Stimulated activated CD8-positive, alpha-beta memory T cell treated with anti-CD3 and anti-CD28 coated beads, Interleukin-4, amount 100 ng/mL, for 48 hours (primary cell): ENCODE measurements around the gene OR52E5.
A peak's percentile ranks its signal among the peaks of the same experiment; 100 is the strongest.

ENCODE experiments used
- DNase-seq: peaks from one replicate; pipeline ENCODE4 v3.0.0-alpha.2; 2020

OR52E5 gene

DNA sequence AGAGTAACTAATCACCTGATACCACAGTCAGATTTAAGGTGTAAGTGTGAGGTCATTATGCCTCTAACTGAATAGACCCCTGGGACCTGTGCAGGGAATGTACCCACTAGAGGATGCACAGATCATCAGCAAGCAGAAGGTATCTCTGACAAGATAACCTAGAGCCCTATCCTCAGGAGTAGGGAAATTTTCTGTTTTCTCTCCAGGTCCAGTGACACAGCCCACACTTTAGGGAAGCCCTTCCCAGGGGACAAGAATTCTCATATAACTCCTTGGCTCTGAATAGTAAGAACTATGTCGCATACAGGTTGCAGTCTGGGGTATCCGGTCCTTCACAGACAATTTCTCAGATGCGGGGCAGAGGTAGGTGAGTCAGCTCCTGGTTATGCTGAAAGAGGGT is at the start of gene OR52E5:
TSS of gene OR52E5 (plus strand) at position 301 of the 400 bp plus-strand sequence. CDS start 7,569 bp downstream, outside the sequence.
- DNase-seq, result no peak

DNA sequence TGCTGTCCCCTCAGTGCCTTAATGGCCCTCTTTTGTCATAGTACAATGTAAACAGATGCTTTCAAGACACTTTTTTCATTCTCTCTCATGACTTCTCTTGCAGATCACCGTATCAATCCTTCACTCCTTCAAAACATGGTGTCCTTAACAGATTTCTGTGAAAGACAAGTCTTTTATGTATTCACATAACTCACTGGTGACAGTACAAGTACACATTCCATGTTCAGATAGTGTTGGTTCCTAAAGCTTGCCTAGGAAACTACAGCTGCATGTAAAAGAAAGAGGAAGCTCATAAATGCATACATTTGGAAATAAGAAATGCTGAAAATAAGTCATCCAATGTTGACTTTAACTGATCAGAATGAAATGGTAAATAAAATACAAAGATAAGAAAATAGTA is 46.3 kb upstream of the OR52E5 start:
- DNase-seq, result no peak

DNA sequence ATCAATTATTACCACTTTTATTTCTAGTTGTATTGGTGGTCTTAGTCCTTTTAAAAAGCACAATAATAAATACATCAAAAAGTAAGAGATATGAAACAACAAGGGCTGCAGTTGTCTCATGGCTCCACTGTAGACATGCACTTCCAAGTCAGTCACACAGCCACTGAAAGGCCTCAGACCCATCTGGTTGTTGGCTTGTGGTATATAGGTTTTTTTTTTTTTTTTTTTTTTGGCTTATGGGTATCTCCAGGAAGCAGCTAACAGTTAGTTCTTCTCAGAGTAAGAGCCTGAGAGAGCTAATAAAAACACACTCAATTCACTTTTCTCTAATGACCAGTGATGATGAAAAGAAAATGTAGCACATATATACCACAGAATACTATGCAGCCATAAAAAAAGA is 45.3 kb upstream of the OR52E5 start:
- DNase-seq, result no peak

DNA sequence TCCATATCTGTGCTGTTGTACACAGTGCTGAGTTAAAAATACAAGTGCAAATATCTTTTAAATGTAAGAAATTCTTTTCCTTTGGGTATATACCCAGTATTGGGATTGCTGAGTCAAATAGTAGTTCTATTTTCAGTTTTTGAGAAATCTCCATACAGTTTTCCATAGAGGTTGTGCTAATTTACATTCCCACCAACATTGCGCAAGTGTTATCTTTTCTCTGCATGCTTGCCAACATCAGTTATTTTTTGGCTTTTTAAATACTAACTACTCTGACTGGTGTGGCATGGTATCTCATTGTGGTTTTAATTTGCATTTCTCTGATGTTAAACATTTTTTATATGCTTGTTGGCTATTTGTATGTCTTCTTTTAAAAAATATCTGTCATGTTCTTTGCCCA is 42.0 kb upstream of the OR52E5 start:
- DNase-seq, result no peak

DNA sequence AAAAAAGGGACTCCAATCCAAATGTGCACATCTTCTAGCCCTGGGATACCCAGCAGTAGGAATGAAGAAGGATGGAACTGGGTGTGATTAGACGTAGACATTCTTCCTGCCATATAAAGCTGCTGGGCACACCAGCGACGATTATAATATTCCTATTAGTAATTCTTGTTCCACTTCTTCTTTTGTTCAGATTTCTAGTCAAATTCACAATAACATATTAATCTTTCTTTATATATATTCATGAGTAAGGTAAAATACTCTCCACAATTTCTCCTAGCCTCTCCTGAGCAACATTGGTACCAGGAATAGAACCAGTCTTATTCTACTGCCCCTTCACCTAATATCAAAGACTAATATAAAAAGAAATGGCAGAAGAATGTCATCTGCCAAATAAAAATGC is 35.4 kb upstream of the OR52E5 start, which contains the start of gene OR52E8:
TSS of gene OR52E8 (minus strand) at position 101 of the 400 bp plus-strand sequence. CDS start at position 101, 0 bp downstream.
- DNase-seq, result no peak

DNA sequence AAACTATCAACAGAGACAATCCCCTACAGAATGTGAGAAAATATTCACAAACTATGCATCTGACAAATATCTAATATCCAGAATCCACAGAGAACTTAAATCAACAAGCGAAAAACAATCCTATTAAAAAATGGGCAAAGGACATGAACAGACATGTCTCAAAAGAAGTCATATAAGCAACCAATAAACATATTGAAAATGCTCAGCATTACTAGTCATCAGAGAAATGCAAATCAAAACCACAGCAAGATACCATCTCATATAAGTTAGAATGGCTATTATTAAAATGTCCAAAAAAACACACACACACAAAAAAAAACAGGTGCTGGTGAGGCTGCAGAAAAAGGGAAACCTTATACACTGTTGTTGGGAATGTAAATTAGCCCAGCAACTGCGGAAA is 27.2 kb upstream of the OR52E5 start:
- no peak for DNase-seq

DNA sequence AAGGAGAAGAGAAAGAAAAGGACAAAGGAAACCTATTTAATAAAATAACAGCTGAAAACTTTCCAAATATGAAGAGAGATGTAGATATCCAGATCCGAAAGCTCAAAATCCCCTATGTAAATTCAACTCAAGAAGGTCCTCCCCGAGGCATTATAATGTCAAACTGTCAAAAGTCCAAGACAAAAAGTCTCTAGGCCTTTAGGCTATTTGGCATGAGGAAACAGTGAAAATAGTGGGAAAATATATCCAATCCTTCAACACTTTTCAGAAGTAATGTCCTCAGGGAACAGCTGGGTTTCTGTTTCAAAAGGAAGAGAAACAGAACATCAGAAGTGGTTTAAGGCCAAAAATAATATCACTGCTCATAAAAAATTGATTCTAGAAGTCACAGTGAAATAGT is 14.4 kb upstream of the OR52E5 start:
- DNase-seq, result no peak

DNA sequence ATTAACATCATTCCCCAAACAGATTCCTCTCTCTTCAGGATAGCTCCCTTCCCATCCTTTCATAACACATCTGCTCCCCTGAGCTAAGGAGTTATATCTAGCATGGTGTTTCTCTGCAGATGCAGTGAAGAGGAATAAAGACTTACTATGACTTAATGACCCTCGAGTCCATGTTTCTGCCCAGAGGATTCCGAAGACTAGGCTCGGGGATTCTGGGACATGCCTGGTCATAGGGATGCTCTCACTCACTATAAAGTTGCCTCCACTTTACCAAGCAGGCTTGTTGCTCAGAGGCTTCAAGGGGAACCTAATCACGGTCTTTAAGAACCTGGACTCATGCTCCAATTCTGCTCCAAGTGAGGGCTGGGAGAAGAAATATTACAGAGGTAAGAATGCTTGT is 12.7 kb upstream of the OR52E5 start, which contains the start of gene OR52E4:
TSS of gene OR52E4 (plus strand) at position 301 of the 400 bp plus-strand sequence. CDS start 3,664 bp downstream, outside the sequence.
- no peak for DNase-seq

DNA sequence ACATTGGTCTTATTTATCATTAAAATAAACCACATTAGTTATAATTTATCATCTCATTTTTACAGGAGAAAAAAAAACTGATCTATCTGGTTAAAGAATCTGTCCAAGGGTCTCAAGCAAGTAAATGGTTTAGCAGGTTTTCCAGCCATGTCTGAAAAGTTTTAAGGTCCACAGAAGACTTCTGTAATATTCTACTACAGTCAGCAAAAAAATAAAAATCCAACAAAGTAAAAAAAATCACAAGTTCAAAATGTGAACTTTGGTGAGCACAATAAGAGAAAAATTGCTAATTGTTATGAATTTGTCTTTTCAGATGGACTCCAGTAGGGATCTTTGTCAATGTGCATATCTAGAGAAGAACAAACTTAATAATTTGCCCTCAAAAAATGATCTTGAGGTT is 11.3 kb upstream of the OR52E5 start:
- no peak for DNase-seq

DNA sequence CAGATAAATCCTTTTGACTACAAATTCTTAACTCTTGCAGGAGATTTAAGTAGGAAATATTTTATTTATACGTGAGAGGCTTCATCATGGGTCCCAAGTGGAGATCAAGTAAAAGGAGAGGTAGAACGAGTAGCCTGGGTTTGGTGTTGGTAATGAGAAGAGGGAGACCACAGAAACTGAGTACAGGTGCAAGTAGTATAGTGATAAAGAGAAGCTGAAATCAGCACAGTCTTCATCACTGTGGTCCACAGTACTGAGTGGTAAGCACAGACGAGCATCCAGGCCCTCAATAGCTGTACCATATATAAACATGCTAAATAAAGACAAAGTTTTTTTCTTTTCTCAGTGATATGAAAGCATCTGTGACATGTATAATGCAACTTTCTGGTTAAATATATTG is 5.8 kb upstream of the OR52E5 start:
- DNase-seq, result no peak

DNA sequence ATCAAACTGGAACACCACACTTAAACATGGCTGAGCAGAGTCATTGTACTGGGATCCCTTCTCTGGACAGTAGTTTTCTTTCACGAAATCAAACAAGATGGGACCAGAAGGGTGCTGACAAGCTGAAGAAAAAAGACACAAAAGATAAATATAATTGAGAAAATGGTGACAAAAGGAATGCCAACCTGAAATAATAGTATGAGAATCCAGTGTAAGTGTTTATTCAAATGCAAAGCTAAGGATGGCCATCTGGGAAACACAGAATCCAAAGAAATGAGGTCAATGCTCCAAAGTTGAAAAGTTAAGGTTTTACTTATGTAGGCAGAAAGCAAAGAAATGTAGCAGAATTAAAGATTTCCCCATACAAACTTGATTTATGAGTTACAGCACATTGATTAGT is 5.3 kb upstream of the OR52E5 start:
- DNase-seq, result no peak

DNA sequence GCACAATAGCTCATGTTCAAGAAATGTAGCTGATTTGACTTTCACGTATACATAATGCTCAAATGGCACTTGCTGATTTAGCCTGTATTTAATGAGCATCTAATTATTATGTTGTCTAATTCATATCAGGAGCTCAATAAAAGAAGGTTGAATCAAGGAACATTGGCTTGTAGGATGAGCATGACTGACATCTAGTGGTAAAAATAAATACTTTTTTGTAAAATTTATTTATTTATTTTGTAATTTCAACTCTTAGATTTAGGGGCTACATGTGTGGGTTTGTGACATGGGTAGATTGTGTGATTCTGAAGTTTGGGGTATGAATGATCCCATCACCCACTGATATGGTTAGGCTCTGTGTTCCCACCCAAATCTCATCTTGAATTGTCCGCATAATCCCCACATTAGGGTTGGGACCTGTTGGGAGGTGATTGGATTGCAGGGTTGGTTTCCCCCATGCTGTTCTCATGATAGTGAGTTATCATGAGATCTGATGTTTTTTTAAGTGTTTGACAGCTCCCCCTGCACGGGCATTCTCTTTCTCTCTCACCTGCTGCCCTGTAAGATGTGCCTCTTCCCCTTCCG is 1.7 kb upstream of the OR52E5 start:
- no peak for DNase-seq

DNA sequence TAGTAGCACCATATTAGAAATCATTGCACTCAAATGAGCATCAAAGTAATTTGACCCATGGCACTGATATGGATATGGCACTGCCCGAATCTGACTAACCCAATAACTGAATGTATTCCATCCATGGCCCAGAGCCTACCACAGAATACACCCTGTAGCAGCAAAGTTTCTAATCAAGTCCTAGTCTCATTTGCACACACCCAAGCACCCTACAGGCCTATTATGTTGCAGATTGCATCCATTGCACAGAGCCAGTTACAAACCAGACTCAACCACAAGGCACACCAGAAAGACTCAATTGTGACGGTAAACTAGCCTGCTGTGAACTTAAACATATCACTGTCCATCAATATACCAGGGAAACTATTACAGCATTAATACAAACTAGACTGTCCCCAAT is 6.5 kb downstream of the OR52E5 start:
- DNase-seq, result no peak

DNA sequence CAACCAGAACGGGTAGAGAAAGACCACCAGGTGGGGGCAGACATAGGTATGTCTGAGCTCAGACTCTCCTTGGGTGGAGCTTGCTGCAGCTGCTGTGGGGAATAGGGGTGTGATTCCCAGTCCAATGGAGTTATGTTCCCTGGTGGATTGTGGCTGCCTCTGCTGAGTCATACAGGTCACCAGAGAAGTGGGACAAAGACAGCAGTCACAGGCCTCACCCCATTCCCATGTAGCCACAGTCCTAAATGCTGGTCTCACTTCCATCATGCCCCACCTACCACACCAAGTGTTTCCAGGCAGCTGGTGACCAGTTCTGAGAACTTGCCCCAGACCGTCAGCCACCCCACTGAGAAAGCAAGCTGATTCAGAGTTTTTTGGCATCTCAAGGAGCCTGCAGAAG is 17.5 kb downstream of the OR52E5 start:
- no peak for DNase-seq

DNA sequence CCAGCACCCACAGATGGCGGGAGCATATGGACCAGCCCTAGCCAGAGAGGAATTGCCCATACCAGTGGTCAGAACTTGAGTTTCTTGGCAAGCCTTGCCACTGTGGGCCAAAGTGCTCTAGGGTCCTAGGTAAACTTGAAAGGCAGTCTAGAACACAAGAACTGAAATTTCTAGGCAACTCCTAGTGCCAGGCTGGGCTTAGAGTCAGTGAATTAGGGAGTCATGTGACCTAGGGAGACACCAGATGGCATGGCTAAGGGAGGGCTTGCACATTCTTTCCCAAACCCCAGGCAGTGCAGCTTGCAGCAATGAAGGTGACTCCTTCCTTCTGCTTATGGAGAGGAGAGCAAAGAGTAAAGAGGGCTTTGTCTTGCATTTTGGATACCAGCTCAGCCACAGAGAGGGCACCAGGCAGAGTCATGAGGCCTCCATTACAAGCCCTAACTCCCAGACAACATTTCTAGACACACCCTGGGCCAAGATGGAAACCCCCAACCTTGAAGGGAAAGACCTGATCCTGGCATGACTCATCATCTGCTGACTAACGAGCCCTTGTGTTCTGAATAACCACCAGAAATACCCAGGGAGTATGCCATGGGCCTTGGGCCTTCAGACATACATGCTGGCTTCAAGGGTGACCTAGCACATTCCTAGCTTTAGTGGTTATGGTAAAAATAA is 29.9 kb downstream of the OR52E5 start:
- DNase-seq, result peak; percentile 29

DNA sequence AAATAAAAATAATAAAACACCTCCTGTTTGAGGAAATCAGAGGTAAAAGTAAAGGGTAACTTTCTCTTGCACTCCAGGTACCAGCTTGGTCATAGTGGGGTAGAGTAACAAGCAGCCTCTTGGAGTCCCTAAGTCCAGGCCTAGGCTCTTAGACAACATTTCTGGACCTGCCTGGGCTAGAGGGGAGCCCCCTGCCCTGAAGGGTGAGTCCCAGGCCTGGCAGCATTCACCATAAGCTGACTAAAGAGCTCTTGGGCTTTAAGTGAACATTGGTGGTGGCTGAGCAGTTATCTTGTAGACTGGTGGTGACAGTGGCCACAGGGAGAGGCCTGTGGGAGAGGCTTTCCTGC is 30.4 kb downstream of the OR52E5 start:
- no peak for DNase-seq

DNA sequence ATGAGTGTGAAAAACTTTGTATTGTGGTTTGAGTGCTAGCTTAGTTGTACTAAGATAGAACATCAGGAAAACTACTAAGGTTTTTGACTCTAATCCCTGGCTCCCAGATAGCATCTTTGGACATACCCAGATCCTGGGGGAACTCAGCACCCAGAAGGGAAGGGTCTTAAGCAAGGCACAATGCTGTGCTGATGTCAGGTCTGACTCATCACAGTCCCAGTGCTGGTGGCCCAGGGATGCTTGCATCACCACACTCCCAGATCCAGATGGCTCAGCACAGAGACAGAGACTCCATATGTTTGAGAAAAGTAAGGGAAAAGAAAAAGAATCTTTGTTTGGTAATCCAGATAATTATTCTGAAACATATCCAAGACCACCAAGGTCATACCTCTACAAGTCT is 30.8 kb downstream of the OR52E5 start:
- no peak for DNase-seq

DNA sequence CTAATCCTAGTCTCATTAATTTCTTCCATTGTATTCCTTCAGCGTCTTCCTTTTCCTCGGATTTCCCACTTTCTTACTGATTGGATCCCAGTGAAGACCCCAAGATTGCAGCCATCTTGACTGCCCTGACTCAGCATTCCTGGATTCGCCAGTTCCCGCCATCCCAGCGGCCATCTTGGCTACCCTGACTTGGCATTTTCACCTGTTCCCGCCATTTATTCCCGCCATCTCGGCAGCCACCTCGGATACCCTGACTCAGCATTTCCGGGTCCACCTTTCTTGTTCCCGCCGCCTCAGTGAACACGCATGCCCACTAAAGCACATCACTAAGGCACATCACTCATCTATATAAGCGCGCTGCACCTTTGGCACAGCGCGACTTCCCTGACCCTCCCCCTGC is 35.3 kb downstream of the OR52E5 start:
- no peak for DNase-seq

DNA sequence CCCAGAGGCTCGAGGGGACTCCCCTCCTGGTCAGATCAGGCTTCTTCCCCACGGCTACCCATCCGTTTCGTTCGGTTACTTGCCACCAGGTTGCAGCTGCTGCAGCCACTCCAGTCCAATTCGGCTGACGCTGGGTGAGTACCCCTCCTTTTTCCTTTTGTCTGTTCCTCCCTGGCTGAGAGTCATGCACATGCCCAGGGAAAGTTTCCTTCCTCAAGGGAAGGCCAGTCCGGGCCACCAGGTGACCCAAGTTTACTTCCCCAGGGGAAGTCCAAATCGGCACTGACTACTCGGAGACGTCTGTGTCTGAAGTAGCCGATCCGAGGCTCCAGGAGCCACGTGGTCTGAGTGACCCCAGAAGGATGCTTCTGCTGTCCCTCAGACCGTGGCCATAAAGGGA is 35.8 kb downstream of the OR52E5 start:
- no peak for DNase-seq

DNA sequence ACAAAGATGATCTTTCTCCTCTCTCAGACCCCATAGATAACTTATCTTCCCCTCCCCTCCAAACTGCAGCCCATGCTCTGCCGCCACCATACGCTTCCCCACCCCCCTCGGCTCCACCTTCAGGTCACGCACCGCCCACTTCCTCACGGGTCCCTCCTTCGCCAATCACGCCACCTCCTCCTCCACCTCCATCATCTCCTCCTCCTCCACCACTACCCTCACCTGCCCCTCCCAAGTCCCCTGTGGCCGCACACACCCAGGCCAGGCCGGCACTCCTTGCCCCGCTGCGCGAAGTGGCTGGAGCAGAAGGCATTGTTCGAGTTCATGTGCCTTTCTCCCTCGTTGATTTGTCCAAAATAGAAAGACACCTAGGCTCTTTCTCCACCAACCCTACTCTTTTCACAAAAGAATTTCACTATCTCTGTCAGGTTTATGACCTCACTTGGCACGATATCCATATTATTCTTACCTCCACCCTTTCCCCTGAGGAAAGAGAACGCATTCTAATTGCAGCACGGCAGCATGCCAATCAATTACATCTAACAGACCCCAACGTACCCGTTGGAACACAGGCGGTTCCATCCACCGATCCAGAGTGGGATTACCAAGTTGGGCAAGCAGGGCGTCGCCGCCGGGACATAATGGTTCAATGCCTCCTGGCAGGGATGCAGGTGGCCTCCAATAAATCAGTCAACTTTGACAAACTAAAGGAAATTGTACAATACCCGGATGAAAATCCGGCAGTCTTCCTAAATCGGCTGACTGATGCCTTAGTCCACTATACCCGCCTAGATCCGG is 36.8 kb downstream of the OR52E5 start:
- no peak for DNase-seq

DNA sequence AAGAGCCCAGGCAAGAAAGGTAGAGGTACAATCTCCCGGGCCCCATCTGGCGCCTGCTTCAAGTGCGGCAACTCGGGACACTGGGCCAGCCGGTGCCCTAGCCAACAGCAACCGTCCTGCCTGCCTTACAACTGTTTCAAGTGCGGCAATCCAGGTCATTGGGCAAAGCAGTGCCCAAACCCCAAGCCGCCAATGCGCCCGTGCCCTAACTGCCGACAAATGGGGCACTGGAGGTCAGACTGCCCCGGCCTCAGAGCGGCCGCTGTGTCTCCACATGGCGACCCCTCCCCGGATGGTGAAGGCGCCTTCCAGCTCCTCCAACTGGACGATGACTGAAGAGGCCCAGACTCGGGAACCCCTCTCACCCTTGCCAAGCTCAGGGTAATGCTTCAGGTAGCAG is 37.6 kb downstream of the OR52E5 start:
- no peak for DNase-seq

DNA sequence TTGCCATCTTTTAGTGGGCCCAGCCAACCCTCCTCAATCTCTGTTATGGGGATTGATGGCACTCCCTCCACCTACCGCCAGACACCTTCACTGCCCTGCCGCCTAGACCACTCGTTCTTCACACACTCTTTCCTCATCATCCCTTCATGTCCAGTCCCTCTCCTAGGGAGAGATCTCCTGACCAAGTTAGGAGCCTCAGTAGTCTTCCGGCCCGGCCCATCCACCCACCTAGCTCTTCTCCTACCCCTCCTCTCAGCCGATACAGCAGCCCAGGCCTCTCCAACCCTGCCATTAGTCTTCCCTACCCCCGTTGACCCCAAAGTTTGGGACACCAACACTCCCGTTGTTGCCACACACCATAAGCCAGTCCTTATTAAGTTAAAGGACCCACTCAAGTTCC is 38.1 kb downstream of the OR52E5 start:
- no peak for DNase-seq

DNA sequence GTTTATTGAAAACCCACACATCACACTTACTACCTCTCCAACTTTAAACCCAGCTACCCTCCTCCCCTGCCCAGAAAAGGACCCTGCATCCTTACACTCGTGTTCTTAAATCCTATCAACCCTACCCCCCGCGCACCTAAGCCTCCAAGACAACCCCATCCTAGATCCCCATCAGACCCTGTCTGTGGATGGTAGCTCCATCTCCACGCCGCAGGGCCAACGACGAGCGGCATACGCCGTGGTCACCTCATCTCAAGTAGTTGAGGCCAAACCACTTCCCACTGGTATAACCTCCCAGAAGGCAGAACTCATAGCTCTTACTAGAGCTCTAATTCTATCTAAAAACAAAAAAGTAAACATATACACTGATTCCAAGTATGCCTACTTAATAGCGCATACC is 39.7 kb downstream of the OR52E5 start:
- no peak for DNase-seq

DNA sequence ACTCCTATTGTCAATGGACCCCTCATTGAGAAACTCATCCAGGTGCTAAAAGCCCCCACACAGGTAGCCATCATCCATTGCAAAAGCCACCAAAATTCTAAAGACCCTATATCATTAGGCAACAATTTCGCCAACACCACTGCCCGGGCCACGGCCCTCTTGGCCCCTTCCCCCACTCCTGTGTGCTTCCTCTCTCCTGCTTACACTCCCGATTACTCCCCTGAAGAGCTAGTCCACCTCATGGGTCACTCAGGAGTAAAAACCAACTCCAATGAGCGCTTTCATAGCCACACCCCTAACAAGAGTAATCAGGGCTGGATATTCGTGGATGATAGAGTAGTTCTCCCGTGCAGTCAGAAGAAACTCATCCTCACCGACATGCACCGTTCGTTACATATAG is 40.1 kb downstream of the OR52E5 start:
- DNase-seq, result no peak
